ENCODE data around the gene GNPAT. TPM values are rescaled to one million over a fixed set of nuclear protein-coding genes. Genes with fewer than 3 reads are reported as not detected.
A peak's percentile ranks its signal among the peaks of the same experiment; 100 is the strongest.

GNPAT gene
- total and polyA plus RNA-seq, 10 of the 15 experiments (the other 5 are each of a cell fraction or from before 2014, with no cell fraction given) = 24.0 to 70.6 (median 47.2) TPM

DNA sequence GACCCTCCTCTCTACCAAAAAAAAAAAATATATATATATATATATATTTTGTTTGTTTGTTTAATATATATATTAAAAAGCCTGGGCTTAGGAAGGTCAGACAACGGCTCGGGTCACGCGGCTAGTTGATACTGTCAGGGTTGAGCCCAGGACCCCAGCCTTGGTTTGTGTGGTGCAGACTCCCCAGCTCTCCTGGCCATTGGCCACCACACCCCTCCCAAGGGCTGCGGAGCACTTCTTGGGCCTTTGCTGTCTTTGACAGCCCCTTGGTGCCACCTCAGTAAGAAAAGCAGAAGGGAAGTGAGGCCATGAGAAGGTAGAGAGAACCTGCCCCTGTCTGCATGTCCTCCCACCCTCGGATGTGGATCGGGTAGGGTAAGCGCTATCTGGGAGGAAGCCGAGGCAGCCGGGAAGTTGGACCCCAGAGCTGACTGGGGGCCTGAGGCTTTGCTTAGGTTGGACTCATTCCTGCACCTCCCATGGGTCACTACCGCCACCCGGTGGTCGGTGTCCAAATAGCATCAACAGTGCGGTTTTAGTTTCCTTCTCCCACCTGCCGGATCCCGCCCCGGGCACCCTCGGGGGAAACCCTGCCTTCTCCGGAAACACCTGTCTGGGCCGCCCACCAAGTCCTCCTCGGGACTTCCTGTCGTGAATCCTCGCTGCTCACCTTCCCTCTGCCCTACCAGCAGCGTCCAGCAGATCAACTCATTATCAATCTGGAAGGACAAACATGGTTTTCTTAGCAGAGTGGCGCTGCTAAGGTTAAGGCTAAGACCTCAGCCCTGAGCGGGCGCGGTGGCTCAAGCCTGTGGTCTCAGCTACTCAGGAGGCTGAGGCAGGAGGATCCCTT, 29.8 kb upstream of the GNPAT start (continued):
- TF ChIP-seq, protein P1, sequence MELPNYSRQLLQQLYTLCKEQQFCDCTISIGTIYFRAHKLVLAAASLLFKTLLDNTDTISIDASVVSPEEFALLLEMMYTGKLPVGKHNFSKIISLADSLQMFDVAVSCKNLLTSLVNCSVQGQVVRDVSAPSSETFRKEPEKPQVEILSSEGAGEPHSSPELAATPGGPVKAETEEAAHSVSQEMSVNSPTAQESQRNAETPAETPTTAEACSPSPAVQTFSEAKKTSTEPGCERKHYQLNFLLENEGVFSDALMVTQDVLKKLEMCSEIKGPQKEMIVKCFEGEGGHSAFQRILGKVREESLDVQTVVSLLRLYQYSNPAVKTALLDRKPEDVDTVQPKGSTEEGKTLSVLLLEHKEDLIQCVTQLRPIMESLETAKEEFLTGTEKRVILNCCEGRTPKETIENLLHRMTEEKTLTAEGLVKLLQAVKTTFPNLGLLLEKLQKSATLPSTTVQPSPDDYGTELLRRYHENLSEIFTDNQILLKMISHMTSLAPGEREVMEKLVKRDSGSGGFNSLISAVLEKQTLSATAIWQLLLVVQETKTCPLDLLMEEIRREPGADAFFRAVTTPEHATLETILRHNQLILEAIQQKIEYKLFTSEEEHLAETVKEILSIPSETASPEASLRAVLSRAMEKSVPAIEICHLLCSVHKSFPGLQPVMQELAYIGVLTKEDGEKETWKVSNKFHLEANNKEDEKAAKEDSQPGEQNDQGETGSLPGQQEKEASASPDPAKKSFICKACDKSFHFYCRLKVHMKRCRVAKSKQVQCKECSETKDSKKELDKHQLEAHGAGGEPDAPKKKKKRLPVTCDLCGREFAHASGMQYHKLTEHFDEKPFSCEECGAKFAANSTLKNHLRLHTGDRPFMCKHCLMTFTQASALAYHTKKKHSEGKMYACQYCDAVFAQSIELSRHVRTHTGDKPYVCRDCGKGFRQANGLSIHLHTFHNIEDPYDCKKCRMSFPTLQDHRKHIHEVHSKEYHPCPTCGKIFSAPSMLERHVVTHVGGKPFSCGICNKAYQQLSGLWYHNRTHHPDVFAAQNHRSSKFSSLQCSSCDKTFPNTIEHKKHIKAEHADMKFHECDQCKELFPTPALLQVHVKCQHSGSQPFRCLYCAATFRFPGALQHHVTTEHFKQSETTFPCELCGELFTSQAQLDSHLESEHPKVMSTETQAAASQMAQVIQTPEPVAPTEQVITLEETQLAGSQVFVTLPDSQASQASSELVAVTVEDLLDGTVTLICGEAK (IDR thresholded peaks at IDR 0.05; ENCODE audit: borderline replicate concordance) = peak; percentile 81; the same call in 1 of the 2 replicates
- TF ChIP-seq POU2F2 (IDR thresholded peaks at IDR 0.05; ENCODE audit: borderline replicate concordance, low read depth, low read length) (peak; percentile 81; the same call in 1 of the 3 replicates), POLR2AphosphoS5 (IDR thresholded peaks at IDR 0.05; ENCODE audit: low read length) (peak; percentile 50; the same call in 1 of the 2 replicates), TCF3 (IDR thresholded peaks at IDR 0.05; ENCODE audit: borderline replicate concordance, insufficient read depth, low read depth, low read length) (peak; percentile 98), SP1 (IDR thresholded peaks at IDR 0.05; ENCODE audit: low read depth, low read length) (peak; percentile 43), SPI1 (IDR thresholded peaks at IDR 0.05; ENCODE audit: borderline replicate concordance, insufficient read depth, low read depth, low read length) (peak; percentile 15; the same call in 1 of the 2 replicates), TBL1XR1 (IDR thresholded peaks at IDR 0.05; ENCODE audit: low read depth, low read length) (peak; percentile 72; the same call in 1 of the 2 replicates), FOXK2 (IDR thresholded peaks at IDR 0.05) (no peak), STAT1 (conservative IDR thresholded peaks at IDR 0.05) (no peak), SRF (IDR thresholded peaks at IDR 0.05; ENCODE audit: low read depth in 2 of 2, low read length in 2 of 2) (peak in 1 of 2 experiments; percentile 69; a peak in 2 of 4 replicates), BCL11A (IDR thresholded peaks at IDR 0.05; ENCODE audit: low read depth, low read length) (peak; percentile 67; the same call in 1 of the 2 replicates), CREM (IDR thresholded peaks at IDR 0.05; ENCODE audit: low read depth) (peak; percentile 40; the same call in 1 of the 2 replicates), ETV6 (conservative IDR thresholded peaks at IDR 0.05 in 1 of 2, IDR thresholded peaks at IDR 0.05 in 1 of 2; ENCODE audit: borderline replicate concordance in 1 of 2, low read depth in 1 of 2) (peak in 1 of 2 experiments; percentile 84; a peak in 2 of 4 replicates), BRCA1 (IDR thresholded peaks at IDR 0.05; ENCODE audit: low read depth, low read length) (no peak), TCF12 (IDR thresholded peaks at IDR 0.05; ENCODE audit: low read depth, low read length) (peak; percentile 99), MEF2B (IDR thresholded peaks at IDR 0.05; ENCODE audit: partially characterized antibody, poor library complexity, severe bottlenecking) (peak; percentile 30), RUNX3 (IDR thresholded peaks at IDR 0.05; ENCODE audit: low read length) (peak; percentile 93), MTA2 (IDR thresholded peaks at IDR 0.05; ENCODE audit: low read depth) (peak; percentile 38; the same call in 1 of the 2 replicates), ZSCAN29 (IDR thresholded peaks at IDR 0.05) (no peak), BHLHE40 (IDR thresholded peaks at IDR 0.05; ENCODE audit: borderline replicate concordance in 1 of 2, low read depth in 2 of 2, low read length in 1 of 2) (peak; percentile 49 to 57; a peak in 2 of 4 replicates), RAD21 (IDR thresholded peaks at IDR 0.05; ENCODE audit: insufficient read depth, low read depth, low read length) (peak; percentile 88)
- TF ChIP-seq, protein P2, sequence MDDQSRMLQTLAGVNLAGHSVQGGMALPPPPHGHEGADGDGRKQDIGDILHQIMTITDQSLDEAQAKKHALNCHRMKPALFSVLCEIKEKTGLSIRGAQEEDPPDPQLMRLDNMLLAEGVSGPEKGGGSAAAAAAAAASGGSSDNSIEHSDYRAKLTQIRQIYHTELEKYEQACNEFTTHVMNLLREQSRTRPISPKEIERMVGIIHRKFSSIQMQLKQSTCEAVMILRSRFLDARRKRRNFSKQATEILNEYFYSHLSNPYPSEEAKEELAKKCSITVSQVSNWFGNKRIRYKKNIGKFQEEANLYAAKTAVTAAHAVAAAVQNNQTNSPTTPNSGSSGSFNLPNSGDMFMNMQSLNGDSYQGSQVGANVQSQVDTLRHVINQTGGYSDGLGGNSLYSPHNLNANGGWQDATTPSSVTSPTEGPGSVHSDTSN (IDR thresholded peaks at IDR 0.05; ENCODE audit: insufficient replicate concordance, low read depth, low read length) = peak; percentile 38
- TF ChIP-seq, protein P3, sequence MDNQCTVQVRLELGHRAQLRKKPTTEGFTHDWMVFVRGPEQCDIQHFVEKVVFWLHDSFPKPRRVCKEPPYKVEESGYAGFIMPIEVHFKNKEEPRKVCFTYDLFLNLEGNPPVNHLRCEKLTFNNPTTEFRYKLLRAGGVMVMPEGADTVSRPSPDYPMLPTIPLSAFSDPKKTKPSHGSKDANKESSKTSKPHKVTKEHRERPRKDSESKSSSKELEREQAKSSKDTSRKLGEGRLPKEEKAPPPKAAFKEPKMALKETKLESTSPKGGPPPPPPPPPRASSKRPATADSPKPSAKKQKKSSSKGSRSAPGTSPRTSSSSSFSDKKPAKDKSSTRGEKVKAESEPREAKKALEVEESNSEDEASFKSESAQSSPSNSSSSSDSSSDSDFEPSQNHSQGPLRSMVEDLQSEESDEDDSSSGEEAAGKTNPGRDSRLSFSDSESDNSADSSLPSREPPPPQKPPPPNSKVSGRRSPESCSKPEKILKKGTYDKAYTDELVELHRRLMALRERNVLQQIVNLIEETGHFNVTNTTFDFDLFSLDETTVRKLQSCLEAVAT (IDR thresholded peaks at IDR 0.05) = no peak

Measured in GM12878 (cell line).